H1 (cell line): ENCODE results near the gene OLFM3. TPM values are rescaled to one million over a fixed set of nuclear protein-coding genes. Genes with fewer than 3 reads are reported as not detected.

Experiments used
- ASH2L ChIP-seq: fragments of 200-600, 300-600 bp; sonication (generic); IDR thresholded peaks from one replicate; pipeline ENCODE4 v1.7.1; 2017; ENCODE audit warnings: low read length
- KDM4A ChIP-seq: IDR thresholded peaks from one replicate; pipeline ENCODE4 v1.7.1; 2012; ENCODE audit warnings: low read depth, mild to moderate bottlenecking, moderate library complexity, low read length, inconsistent platforms; ENCODE audit not compliant: severe bottlenecking
- SUZ12 ChIP-seq: fragments of 200-600 bp; sonication (generic); IDR thresholded peaks from 2 replicates; pipeline ENCODE4 v1.6.1; 2012; ENCODE audit warnings: mild to moderate bottlenecking, inconsistent platforms, low read length, moderate library complexity, mixed read lengths
- TAF1 ChIP-seq: IDR thresholded peaks from 2 replicates; pipeline ENCODE4 v1.6.1; 2011; ENCODE audit warnings: mild to moderate bottlenecking, low read depth, low read length
- polyA plus RNA-seq, 7 experiments: library from polyadenylated mRNA; depleted of rRNA in 3 of 7; stranded (reverse) in 5 of 7; unstranded in 2 of 7; fragments of >200 nt in 5 of 7; fragments of 200-250 nt in 2 of 7; gene quantifications; 1 replicate in 5 of 7; 2 replicates in 1 of 7; 4 replicates in 1 of 7; pipeline versions ENCODE4 v1.2.1 to v1.2.3, GENCODE V29; 2011 to 2013; ENCODE audit warnings: missing spikeins in 2 of 7, mixed read lengths in 2 of 7
- total RNA-seq: library from RNA; stranded (reverse); fragmentation: NEBNext Ultra II Directional; extraction: Animal tissue kit (Norgen Biotek cat#: 25700); gene quantifications from 2 replicates; pipeline ENCODE4 v1.2.1, GENCODE V29; 2021
- TF ChIP-seq, protein P1 (sequence below): fragments of 300-600 bp; sonication (generic); IDR thresholded peaks from 2 replicates; pipeline ENCODE4 v1.7.1; 2012; ENCODE audit warnings: low read length, moderate library complexity, mild to moderate bottlenecking, inconsistent platforms; ENCODE audit not compliant: insufficient replicate concordance

Gene OLFM3
- total and polyA plus RNA-seq, 2 of the 8 experiments (the other 6 are each of a cell fraction or from before 2014, with no cell fraction given), result 0.30 to 0.32 TPM

DNA sequence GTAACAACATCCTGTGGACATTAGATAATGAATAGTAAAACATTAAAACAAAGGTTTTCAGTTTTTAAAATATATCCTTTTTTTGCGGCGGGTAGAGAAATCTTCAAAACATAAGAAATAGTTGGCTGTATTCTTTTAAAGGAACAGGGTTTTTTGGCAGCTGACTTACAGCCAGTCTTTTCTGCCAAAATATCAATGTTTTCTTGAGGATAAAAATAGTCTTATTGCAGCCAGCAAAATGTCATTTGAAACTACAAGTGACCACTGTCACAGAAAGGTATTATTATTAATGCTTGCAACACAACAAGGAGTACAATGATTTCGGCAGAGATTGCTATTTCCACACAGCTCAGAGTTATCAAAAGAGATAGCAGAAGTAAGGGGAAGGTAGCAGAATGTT is 21.4 kb downstream of the OLFM3 start (continued):
- TF ChIP-seq TAF1, result no peak
- TF ChIP-seq, protein P1, sequence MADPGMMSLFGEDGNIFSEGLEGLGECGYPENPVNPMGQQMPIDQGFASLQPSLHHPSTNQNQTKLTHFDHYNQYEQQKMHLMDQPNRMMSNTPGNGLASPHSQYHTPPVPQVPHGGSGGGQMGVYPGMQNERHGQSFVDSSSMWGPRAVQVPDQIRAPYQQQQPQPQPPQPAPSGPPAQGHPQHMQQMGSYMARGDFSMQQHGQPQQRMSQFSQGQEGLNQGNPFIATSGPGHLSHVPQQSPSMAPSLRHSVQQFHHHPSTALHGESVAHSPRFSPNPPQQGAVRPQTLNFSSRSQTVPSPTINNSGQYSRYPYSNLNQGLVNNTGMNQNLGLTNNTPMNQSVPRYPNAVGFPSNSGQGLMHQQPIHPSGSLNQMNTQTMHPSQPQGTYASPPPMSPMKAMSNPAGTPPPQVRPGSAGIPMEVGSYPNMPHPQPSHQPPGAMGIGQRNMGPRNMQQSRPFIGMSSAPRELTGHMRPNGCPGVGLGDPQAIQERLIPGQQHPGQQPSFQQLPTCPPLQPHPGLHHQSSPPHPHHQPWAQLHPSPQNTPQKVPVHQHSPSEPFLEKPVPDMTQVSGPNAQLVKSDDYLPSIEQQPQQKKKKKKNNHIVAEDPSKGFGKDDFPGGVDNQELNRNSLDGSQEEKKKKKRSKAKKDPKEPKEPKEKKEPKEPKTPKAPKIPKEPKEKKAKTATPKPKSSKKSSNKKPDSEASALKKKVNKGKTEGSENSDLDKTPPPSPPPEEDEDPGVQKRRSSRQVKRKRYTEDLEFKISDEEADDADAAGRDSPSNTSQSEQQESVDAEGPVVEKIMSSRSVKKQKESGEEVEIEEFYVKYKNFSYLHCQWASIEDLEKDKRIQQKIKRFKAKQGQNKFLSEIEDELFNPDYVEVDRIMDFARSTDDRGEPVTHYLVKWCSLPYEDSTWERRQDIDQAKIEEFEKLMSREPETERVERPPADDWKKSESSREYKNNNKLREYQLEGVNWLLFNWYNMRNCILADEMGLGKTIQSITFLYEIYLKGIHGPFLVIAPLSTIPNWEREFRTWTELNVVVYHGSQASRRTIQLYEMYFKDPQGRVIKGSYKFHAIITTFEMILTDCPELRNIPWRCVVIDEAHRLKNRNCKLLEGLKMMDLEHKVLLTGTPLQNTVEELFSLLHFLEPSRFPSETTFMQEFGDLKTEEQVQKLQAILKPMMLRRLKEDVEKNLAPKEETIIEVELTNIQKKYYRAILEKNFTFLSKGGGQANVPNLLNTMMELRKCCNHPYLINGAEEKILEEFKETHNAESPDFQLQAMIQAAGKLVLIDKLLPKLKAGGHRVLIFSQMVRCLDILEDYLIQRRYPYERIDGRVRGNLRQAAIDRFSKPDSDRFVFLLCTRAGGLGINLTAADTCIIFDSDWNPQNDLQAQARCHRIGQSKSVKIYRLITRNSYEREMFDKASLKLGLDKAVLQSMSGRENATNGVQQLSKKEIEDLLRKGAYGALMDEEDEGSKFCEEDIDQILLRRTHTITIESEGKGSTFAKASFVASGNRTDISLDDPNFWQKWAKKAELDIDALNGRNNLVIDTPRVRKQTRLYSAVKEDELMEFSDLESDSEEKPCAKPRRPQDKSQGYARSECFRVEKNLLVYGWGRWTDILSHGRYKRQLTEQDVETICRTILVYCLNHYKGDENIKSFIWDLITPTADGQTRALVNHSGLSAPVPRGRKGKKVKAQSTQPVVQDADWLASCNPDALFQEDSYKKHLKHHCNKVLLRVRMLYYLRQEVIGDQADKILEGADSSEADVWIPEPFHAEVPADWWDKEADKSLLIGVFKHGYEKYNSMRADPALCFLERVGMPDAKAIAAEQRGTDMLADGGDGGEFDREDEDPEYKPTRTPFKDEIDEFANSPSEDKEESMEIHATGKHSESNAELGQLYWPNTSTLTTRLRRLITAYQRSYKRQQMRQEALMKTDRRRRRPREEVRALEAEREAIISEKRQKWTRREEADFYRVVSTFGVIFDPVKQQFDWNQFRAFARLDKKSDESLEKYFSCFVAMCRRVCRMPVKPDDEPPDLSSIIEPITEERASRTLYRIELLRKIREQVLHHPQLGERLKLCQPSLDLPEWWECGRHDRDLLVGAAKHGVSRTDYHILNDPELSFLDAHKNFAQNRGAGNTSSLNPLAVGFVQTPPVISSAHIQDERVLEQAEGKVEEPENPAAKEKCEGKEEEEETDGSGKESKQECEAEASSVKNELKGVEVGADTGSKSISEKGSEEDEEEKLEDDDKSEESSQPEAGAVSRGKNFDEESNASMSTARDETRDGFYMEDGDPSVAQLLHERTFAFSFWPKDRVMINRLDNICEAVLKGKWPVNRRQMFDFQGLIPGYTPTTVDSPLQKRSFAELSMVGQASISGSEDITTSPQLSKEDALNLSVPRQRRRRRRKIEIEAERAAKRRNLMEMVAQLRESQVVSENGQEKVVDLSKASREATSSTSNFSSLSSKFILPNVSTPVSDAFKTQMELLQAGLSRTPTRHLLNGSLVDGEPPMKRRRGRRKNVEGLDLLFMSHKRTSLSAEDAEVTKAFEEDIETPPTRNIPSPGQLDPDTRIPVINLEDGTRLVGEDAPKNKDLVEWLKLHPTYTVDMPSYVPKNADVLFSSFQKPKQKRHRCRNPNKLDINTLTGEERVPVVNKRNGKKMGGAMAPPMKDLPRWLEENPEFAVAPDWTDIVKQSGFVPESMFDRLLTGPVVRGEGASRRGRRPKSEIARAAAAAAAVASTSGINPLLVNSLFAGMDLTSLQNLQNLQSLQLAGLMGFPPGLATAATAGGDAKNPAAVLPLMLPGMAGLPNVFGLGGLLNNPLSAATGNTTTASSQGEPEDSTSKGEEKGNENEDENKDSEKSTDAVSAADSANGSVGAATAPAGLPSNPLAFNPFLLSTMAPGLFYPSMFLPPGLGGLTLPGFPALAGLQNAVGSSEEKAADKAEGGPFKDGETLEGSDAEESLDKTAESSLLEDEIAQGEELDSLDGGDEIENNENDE, result no peak
- no peak for TF ChIP-seq ASH2L
- no peak for TF ChIP-seq SUZ12
- TF ChIP-seq KDM4A, result no peak
